HL-60/S4 treated with retinoic acid at 250 ng/mL for 4 days and 3 days (cell line): ENCODE data around the gene ADGRV1.
"Not testable (repeated sequence)": the region's sequence is repeated elsewhere in the genome, so short reads cannot be mapped to it uniquely, and the experiment has no call there.

Experiments used
- in situ Hi-C: fragments of 300-500 bp; cut with MboI; formaldehyde crosslinking; loops from 2 replicates; pipeline ENCODE4 v1.7.0; 2022; ENCODE audit warnings: low sequenced_read_pairs

The ADGRV1 gene

GRCh38 chr5:91052977-91053740, 494.6 kb downstream of the ADGRV1 start:
- in situ Hi-C loops: no loop called here

GRCh38 chr5:91053741-91054025, 495.1 kb downstream of the ADGRV1 start:
- in situ Hi-C loops: no loop called here

GRCh38 chr5:91058155-91058554, 499.6 kb downstream of the ADGRV1 start:
- in situ Hi-C loops: no loop called here

GRCh38 chr5:91058575-91058974, 500.0 kb downstream of the ADGRV1 start:
- in situ Hi-C loops: no loop called here

GRCh38 chr5:91059409-91059808, 500.8 kb downstream of the ADGRV1 start:
- in situ Hi-C loops: no loop called here

- in situ Hi-C loops: no loop called here
Measured at GRCh38 chr5:91061094-91061493, 502.5 kb downstream of the ADGRV1 start.

- in situ Hi-C loops: no loop called here
Measured at GRCh38 chr5:91061946-91062562, 503.5 kb downstream of the ADGRV1 start.

- in situ Hi-C loops: not testable (repeated sequence)
Measured at GRCh38 chr5:91063098-91063690, 504.6 kb downstream of the ADGRV1 start.

- in situ Hi-C loops: no loop called here
Measured at GRCh38 chr5:91065496-91065895, 506.9 kb downstream of the ADGRV1 start.

GRCh38 chr5:91069364-91069763, 510.8 kb downstream of the ADGRV1 start:
- in situ Hi-C loops: no loop called here

GRCh38 chr5:91070761-91071550, 512.4 kb downstream of the ADGRV1 start:
- in situ Hi-C loops: no loop called here

- in situ Hi-C loops: no loop called here
Measured at GRCh38 chr5:91072881-91073280, 514.3 kb downstream of the ADGRV1 start.

GRCh38 chr5:91074615-91075014, 516.0 kb downstream of the ADGRV1 start:
- in situ Hi-C loops: no loop called here

- in situ Hi-C loops: no loop called here
Measured at GRCh38 chr5:91076138-91076537, 517.5 kb downstream of the ADGRV1 start.

- in situ Hi-C loops: no loop called here
Measured at GRCh38 chr5:91077623-91078022, 519.0 kb downstream of the ADGRV1 start.

- in situ Hi-C loops: no loop called here
Measured at GRCh38 chr5:91079037-91079436, 520.4 kb downstream of the ADGRV1 start.

- in situ Hi-C loops: no loop called here
Measured at GRCh38 chr5:91089758-91090157, 531.2 kb downstream of the ADGRV1 start.

GRCh38 chr5:91090995-91091394, 532.4 kb downstream of the ADGRV1 start:
- in situ Hi-C loops: no loop called here

GRCh38 chr5:91091471-91092234, 533.1 kb downstream of the ADGRV1 start:
- in situ Hi-C loops: no loop called here

- in situ Hi-C loops: no loop called here
Measured at GRCh38 chr5:91092859-91093783, 534.5 kb downstream of the ADGRV1 start.
